Brain microvascular endothelial cell (primary cell): ENCODE measurements around the gene DNAH14.
"Not testable (repeated sequence)": the region's sequence is repeated elsewhere in the genome, so short reads cannot be mapped to it uniquely, and the experiment has no call there.

Experiments used
- DNase-seq: peaks from one replicate; pipeline ENCODE4 v3.0.0-alpha.2; 2020
- H3K27ac ChIP-seq: fragments of 250-450 bp; sonication (Bioruptor Pico); 2 replicates; pipeline ENCODE4 v1.5.1; 2020; ENCODE audit warnings: mild to moderate bottlenecking, moderate library complexity
- H3K27me3 ChIP-seq: fragments of 250-450 bp; sonication (Bioruptor Pico); replicated peaks from 2 replicates; pipeline ENCODE4 v1.5.1; 2020; ENCODE audit warnings: mild to moderate bottlenecking
- H3K36me3 ChIP-seq: fragments of 250-450 bp; sonication (Bioruptor Pico); replicated peaks from 2 replicates; pipeline ENCODE4 v1.5.1; 2020; ENCODE audit warnings: mild to moderate bottlenecking
- H3K4me3 ChIP-seq: 2 replicates; pipeline ENCODE4 v1.5.1; 2011; ENCODE audit warnings: low read depth, mild to moderate bottlenecking, control low read depth, low read length, moderate library complexity
- in situ Hi-C: cut with HindIII; loops from 2 replicates; pipeline ENCODE4 v1.10.0; 2017; ENCODE audit warnings: low sequenced_read_pairs, low pct_ligation_motif_present
- TF ChIP-seq, protein P1 (sequence below): IDR thresholded peaks from 2 replicates; pipeline ENCODE4 v1.5.1; 2011; ENCODE audit warnings: low read depth, mild to moderate bottlenecking, moderate library complexity, low read length, control low read depth, inconsistent platforms; ENCODE audit errors: missing control alignments

Gene DNAH14

DNA sequence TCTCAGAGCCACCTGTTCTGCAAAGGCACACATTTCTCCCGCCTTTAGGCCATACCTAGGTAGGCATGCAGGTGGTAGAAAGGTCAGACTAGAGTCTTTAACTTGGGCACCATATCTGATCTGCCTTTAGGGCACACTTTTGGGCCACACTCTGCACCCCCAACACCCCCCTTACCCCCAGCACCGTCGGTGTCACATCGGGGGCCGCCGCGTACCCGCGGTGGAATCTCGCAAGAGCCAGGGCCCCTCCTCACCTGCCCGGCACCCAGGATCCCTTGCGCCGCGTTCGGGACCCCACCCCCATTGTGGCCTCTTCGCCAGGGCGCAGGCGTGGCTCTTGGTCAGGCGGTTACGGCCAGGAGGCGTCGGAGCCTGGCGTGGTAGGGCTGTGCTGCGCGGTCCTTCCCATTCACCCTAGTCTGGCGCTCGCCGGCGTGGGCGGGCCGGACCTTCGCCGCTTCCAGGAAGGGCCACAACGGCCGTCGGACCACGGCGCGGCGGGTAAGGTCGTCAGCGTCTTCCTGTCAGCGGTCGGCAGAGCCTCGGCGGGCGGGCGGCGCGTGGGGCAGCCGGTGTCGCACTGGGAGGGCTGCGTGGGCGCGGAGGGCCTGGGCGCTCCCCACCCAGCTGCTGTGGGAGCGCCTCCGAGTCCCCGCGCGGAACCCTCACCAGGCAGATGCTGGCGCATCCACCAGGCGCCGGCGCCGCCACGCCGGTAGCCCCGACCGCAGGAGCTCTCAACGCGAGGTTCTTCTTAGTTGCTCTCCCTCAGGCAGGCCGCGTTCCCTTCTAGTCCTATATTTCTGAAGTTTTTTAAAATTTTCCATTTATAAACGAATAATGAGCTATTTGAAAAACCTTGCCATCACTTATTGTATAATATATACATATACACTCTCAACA, at the start of gene DNAH14:
TSS of gene DNAH14 (plus strand) at position 341 of the 903 bp plus-strand sequence. CDS start 23,028 bp downstream, outside the sequence.
- peak within 1 kb of the TSS; percentile 62 for H3K4me3 ChIP-seq
- H3K27ac ChIP-seq = peak within 1 kb of the TSS; percentile 21
- no peaks in the 10 kb centered on the region for H3K27me3 ChIP-seq
- TF ChIP-seq, protein P1, sequence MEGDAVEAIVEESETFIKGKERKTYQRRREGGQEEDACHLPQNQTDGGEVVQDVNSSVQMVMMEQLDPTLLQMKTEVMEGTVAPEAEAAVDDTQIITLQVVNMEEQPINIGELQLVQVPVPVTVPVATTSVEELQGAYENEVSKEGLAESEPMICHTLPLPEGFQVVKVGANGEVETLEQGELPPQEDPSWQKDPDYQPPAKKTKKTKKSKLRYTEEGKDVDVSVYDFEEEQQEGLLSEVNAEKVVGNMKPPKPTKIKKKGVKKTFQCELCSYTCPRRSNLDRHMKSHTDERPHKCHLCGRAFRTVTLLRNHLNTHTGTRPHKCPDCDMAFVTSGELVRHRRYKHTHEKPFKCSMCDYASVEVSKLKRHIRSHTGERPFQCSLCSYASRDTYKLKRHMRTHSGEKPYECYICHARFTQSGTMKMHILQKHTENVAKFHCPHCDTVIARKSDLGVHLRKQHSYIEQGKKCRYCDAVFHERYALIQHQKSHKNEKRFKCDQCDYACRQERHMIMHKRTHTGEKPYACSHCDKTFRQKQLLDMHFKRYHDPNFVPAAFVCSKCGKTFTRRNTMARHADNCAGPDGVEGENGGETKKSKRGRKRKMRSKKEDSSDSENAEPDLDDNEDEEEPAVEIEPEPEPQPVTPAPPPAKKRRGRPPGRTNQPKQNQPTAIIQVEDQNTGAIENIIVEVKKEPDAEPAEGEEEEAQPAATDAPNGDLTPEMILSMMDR = no peak
- in situ Hi-C loops = no loop called here
- peak; percentile 57 for DNase-seq
- H3K36me3 ChIP-seq = no peaks in the 10 kb centered on the region

DNA sequence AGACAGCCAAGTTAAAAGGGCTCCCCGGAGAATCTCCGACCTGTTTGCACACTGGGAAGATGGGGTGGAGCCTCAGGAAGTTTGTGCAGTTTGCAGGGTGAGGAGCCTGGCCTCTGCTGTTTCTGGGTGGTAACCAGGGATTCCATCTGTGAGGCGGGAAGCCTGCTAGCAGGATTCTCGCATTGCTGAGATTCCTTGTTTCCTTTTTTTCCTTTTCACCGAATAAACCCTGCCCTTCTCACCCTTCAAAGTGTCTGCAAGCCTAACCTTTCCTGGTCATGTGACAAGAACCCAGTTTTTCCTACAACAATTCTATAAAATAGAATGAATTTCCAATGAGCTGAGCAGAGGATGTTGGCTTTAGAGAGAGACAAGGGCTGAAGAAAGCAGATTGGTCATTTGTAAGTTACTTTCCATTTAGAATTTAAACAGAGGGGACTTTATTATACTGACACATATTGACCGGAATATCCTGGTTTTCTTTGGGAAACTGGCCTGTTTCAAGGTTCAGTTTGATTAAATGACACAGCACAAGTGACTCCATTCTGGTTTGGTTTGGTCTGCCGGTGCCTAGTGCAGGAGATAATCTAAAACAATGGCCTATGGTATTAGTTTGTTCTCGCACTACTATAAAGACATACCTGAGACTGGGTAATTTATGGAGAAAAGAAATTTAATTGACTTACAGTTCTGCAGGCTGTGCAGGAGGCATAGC, 48.7 kb upstream of the DNAH14 start:
- TF ChIP-seq, protein P1 = no peak

DNA sequence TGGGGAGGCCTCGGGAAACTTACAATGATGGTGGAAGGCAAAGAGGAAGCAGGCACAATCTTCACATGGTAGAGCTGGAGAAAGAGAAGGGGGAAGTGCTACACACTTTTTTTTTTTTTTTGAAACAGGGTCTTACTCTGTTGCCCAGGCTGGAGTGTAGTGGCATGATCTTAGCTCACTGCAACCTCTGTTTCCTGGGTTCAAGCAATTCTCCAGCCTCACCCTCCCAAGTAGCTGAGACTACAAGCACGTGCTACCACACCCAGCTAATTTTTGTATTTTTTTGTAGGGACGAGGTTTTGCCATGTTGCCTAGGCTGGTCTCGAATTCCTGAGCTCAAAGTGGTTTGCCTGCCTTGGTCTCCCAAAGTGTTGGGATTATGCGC, 48.2 kb upstream of the DNAH14 start:
- DNase-seq, H3K27ac ChIP-seq, in situ Hi-C loops, H3K27me3 ChIP-seq, H3K36me3 ChIP-seq, H3K4me3 ChIP-seq: not testable (repeated sequence)

More for the DNA sequence above, 48.7 kb upstream of the DNAH14 start:
- no peaks in the 10 kb centered on the region for H3K36me3 ChIP-seq
- DNase-seq = no peak
- H3K4me3 ChIP-seq = no peak overlapping the region
- in situ Hi-C loops = no loop called here
- H3K27ac ChIP-seq = no peak overlapping the region
- H3K27me3 ChIP-seq = no peaks in the 10 kb centered on the region

DNA sequence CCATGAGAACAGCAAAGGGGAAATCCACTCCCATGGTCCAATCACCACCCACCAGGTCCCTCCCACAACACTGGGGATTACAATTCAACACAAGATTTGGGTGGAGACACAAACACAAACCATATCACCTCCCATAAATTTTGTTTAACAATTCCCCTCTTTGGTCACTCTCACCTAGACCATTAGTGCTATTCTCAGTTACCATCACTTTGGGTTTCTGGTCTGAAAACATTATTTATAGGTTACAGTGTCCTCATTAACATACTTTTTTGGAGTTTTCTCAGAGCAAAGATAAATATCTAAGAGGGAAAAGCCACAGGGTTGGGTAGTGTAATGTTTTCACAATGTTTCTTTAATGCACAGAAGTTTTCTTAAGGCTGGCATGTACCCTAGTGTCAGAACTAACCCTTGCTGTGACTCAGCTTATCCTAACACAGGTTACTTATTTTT, 47.7 kb upstream of the DNAH14 start:
- Histone ChIP-seq H3K27ac (no peak overlapping the region), H3K27me3 (no peaks in the 10 kb centered on the region), H3K36me3 (no peaks in the 10 kb centered on the region), H3K4me3 (no peak overlapping the region)
- in situ Hi-C loops = no loop called here
- DNase-seq = no peak
- TF ChIP-seq, protein P1 = no peak

DNA sequence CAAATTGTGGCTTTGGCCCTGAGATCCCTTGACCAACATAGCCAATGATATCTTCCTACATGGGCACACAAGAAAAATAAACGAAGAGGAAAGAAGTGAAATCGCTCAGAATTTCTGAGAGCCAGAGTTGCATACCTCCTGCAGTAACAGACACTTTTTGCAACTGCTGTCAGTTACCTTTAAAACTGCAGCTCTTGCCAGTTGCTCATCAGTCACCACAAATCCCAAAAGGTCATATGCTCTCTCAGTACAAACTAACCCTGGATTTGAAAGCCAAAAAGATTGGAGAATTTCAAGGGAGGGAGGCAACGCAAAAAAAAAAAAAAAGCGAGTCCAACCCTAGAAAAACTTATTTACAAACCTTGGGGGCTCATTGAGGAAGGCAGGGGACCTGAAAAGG, 47.2 kb upstream of the DNAH14 start:
- DNase-seq = no peak
- Histone ChIP-seq H3K36me3 (no peaks in the 10 kb centered on the region), H3K27ac (no peak overlapping the region), H3K4me3 (no peak overlapping the region), H3K27me3 (no peaks in the 10 kb centered on the region)
- in situ Hi-C loops = no loop called here
- TF ChIP-seq, protein P1 = no peak

DNA sequence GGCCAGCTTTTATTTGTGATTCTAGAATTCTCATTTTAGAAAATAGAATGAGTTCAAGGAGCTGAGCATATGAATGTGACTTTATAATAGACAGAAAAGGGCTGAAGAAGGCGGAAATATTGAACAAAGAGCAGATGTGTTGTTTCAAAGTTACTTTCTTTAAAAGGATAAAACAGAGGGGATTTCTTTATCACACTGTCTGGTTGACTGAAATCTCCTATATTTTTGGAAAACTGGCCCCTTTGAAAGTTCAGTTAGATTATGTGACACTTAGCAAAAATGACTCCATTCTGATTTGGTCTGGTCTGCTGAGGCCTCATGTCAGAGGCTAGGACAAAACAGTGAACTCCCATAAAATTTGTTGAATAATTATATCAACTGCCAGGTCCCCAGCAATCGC, 46.4 kb upstream of the DNAH14 start:
- H3K36me3 ChIP-seq = no peaks in the 10 kb centered on the region
- no peaks in the 10 kb centered on the region for H3K27me3 ChIP-seq
- DNase-seq = no peak
- H3K27ac ChIP-seq = no peak overlapping the region
- TF ChIP-seq, protein P1 = no peak
- in situ Hi-C loops = no loop called here
- H3K4me3 ChIP-seq = no peak overlapping the region
